Left kidney (tissue), 2 donors: Measurements from ENCODE around the gene CACNG8. TPM values are rescaled to one million over a fixed set of nuclear protein-coding genes. Genes with fewer than 3 reads are reported as not detected.

Experiments used
- DNase-seq: peaks from one replicate; pipeline ENCODE4 v3.0.0-alpha.2; 2013
- polyA plus RNA-seq: library from polyadenylated mRNA; unstranded; fragments of 120-200 nt; gene quantifications from one replicate; pipeline ENCODE4 v1.2.1, GENCODE V29; 2013; ENCODE audit not compliant: insufficient read length

Gene CACNG8
- polyA plus RNA-seq, 1 donor: 0.33 TPM

GRCh38 chr19:53992211-53992610 is 29.5 kb downstream of the CACNG8 start:
- DNase-seq: no peak

- DNase-seq: no peak
Measured at GRCh38 chr19:53992815-53993214, 30.1 kb downstream of the CACNG8 start.

- no peak for DNase-seq
Measured at GRCh38 chr19:53993448-53993847, 30.7 kb downstream of the CACNG8 start.

GRCh38 chr19:53994811-53995210 is 32.1 kb downstream of the CACNG8 start:
- no peak for DNase-seq

GRCh38 chr19:53998223-53998622 is 35.5 kb downstream of the CACNG8 start:
- DNase-seq: no peak

- no peak for DNase-seq
Measured at GRCh38 chr19:53999694-54000093, 37.0 kb downstream of the CACNG8 start.

- DNase-seq: no peak
Measured at GRCh38 chr19:54001496-54001895, 38.8 kb downstream of the CACNG8 start.

GRCh38 chr19:54002495-54003315 is 40.0 kb downstream of the CACNG8 start:
- no peak for DNase-seq

- no peak for DNase-seq
Measured at GRCh38 chr19:54009440-54009839, 46.7 kb downstream of the CACNG8 start.

GRCh38 chr19:54010474-54010873 is 47.7 kb downstream of the CACNG8 start:
- DNase-seq: no peak

- peak; percentile 15 for DNase-seq
Measured at GRCh38 chr19:54011507-54012211, 48.9 kb downstream of the CACNG8 start.

GRCh38 chr19:54013866-54014265 is 51.1 kb downstream of the CACNG8 start:
- DNase-seq: no peak

- DNase-seq: peak; percentile 36
Measured at GRCh38 chr19:54014920-54015560, 52.3 kb downstream of the CACNG8 start.

- no peak for DNase-seq
Measured at GRCh38 chr19:54017261-54017660, 54.5 kb downstream of the CACNG8 start.

GRCh38 chr19:54021363-54021762 is 58.6 kb downstream of the CACNG8 start:
- no peak for DNase-seq

GRCh38 chr19:54021932-54022331 is 59.2 kb downstream of the CACNG8 start:
- DNase-seq: no peak

- DNase-seq: no peak
Measured at GRCh38 chr19:54023191-54023590, 60.5 kb downstream of the CACNG8 start.

GRCh38 chr19:54024660-54025059 is 61.9 kb downstream of the CACNG8 start:
- no peak for DNase-seq

GRCh38 chr19:54026656-54027055 is 63.9 kb downstream of the CACNG8 start:
- DNase-seq: no peak

GRCh38 chr19:54029301-54029700 is 66.6 kb downstream of the CACNG8 start:
- no peak for DNase-seq

- peak; percentile 55 for DNase-seq
Measured at GRCh38 chr19:54029930-54030490, 67.3 kb downstream of the CACNG8 start.

GRCh38 chr19:54030895-54031586 is 68.3 kb downstream of the CACNG8 start:
- DNase-seq: no peak
